T-helper 1 cell treated with Interleukin-12 subunit alpha and Interleukin-12 subunit beta and Interleukin-4 antibody, amounts not matched to agents 30 ng/mL and 1 ng/mL, for 36 hours (primary cell): ENCODE data around the gene UNKL. TPM values are rescaled to one million over a fixed set of nuclear protein-coding genes. Genes with fewer than 3 reads are reported as not detected.

Source experiments
- intact Hi-C: fragments of 100-400 bp; cut with micrococcal nuclease; formaldehyde crosslinking; loops from one replicate; pipeline ENCODE4 v1.15.1; 2024
- total RNA-seq: library from RNA; stranded (reverse); gene quantifications from 2 replicates; pipeline ENCODE4 v1.2.3, GENCODE V29; 2022

UNKL gene
- total RNA-seq, 1 donor from 2014 or later: 43.3 TPM

DNA sequence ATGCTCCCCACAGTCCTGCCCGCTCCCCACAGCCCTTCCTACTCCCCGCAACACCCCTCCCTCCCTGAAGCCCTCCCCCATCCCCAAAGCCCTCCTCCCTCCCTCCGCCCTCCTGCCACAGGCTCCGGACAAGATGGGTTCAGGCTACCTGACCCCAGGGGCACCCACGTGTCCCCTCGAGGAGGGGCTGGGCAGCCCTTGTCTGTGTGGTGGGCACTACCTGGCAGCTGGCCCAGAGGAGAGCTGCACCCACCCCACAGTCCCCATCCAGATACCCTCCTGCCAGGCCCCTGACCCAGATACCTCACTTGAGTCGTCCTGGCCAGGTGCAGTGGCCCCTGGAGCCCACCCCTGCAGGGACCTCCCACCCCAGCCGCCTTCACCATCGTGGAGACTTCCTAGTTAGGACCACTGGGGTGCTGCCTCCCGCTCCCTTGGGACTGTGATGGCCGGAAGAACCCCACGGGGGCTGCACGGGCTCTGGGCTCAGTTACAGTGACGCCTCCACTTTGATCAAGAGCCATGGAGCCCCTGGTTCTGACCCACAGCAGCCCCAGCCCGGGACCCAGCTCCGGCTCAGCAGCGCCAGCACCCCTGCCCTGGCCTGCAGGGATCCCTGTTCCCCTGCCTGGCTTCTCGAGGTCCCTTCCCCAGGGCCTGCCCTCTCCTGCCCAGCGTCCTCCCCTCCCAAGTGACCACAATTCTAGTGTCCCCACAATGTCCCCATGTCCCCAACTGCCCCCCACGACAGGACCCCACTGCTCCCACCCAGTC, 17.2 kb upstream of the UNKL start:
- intact Hi-C loops: no loop called here

DNA sequence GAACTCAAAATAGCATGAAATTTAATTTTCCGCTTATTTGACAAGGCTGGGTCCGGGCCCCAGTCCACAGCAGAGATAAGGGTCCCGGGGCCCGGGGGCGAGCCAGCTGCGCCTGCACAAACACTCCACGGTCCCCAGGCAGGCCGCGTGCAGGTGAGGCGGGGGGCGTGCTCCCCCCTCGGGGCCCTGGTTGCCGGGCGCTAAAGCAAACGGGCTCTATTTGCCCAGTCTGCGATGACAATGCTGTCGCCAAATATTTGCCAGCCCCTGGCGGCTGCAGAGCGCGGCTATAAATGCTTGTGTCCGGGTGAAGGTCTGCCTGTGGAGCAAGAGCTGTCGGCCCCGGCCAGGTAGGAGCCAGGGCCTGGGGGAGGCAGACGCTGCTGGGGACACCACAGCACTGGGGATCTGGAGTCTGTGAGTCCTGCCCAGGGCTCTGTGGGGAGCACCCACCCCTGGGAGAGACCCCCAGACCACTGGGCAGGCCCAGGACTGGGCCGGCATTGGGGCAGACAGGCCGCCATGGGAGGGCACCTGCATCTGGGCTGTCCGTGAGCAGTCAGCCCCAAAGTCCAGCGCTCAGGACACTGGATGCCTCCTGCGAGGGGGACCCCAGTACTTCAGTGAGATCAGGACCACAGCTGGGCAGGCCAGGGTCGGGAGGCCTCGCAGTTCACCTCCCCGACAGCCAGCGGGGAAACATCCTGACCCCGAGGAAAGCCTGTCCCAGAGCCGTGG, 16.4 kb upstream of the UNKL start, which contains the start of gene PERCC1:
TSS of gene PERCC1 (plus strand) at position 320 of the 738 bp plus-strand sequence. CDS start 1,516 bp downstream, outside the sequence.
- intact Hi-C loops: no loop called here

DNA sequence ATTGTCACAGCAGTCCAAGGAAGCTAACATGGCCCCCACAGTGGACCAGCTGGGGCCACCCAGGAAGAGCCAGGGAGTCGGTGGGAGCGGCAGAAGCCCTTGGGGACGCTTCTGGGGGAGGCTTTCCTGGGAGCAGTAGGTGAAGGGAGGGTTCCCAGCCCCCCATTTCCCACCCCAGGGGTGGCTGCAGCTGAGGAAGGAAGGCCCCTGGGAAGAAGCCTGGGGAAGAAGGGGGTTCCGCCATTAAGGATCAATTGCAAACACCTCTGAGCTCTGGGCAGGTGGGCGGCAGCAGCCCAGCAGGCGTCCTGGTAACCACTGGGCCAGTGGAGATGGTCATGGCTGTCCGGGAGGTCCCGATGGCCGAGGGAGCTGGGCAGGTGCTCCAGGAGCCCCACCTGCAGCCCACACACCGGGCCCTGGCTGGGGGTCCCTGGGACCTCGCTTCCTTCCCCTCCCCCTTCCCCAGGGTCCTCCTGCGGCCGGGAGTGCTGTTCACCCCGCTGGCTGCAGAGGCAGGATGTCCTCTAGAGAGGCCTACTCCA, 15.8 kb upstream of the UNKL start:
- intact Hi-C loops: no loop called here

DNA sequence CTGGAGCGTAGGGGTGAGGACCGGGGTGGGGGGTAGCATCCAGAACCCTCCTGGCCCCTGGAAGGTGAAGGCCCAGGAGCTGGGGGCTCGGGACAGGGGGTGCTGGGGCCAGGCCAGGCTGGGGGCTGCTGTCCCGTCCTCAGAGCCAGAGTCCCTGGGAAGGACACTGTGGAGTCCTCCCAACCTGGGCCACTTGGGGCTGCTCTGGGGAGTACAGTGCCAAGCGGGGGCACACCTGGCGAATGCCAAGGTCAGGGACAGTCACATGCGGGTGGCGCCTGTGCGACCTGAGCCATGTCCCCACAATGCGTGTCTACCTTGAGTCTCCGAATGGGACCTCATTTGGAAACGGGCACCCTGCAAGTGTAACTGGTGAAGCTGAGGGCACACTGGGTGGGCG, 15.1 kb upstream of the UNKL start:
- intact Hi-C loops: no loop called here

DNA sequence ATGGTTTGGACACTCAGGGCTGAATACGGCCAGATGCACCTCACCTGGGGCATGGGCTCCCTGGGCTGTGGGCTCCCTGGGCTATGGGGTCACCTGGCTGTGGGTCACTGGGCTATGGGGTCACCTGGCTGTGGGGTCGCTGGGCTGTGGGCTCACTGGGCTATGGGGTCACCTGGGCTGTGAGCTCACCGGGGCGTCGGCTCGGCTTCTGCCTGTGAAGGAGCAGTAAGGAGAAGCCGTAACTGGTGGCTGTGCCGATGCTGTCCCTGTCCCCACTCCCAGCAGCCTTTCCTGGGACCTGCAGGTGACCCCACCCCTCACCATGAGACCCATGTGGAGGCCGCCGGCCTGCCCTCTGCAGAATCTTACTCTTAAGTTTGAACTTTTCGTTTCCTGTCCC, 14.5 kb upstream of the UNKL start:
- intact Hi-C loops: no loop called here

DNA sequence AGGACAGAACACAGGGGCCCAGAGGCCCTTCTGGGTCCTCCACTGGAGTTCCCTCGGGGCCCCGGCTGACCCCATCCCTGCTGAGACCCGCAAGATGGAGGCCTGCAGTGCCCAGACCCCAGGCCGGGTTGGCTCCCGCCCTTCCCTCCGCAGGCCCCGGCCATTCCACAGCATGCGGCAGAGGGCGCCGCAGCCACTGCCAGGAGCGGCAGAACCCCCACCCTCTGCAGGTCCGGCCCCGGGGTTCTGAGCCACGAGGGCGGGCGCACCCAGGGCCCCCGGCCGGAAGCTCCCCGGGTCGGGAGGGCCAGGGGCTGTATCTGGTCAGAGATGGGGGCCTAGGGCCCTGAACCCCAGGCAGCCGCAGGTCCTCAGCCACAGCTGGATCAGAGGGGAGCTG, 14.0 kb upstream of the UNKL start:
- intact Hi-C loops: no loop called here

DNA sequence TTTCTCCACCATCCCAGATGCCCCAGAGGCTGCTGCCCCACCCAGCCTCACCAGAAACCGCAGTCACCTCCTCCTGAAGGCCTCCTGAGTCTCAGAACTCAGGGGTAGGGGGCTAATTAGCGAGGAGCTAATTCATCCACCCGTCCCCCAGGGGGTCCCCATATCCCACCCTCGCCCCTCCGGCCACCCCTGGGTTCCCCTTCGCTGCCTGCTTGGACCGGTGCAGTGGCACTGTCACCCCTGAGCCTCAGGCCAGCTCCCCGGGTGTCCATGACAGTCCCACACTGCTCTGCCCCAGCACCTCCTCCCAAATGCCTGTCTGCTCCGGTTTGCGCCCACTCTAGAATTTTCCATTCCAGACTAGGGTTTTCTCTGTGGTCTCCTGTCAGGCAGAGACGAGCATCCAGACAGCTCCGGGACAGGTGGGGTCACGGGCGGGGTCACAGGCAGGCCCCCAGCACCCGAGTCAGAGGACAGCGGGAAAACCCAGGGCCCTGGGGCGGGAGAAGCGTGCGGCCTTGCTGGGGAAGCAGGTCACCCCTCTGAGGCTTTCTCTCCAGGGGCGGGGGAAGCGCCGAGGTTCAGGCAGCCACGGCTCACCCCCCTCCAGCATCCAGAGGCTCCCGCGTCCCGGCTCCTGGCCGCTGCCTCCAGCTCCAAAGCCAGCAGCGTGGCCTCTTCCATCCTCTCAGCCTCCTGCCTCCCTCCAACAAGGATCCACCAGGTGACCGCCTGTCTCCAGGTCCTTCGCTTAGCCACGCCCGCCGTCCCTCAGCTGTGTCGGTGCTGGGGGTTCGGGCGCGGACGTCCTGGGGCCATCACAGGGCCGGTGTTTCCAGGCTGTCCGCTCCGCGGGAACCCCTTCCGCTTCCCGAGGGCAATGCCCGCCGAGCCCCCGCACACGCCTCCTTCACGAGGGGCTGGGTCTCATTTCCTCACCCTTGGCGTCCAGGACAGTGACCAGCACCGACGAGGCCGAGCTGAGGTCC, 13.3 kb upstream of the UNKL start:
- intact Hi-C loops: no loop called here

DNA sequence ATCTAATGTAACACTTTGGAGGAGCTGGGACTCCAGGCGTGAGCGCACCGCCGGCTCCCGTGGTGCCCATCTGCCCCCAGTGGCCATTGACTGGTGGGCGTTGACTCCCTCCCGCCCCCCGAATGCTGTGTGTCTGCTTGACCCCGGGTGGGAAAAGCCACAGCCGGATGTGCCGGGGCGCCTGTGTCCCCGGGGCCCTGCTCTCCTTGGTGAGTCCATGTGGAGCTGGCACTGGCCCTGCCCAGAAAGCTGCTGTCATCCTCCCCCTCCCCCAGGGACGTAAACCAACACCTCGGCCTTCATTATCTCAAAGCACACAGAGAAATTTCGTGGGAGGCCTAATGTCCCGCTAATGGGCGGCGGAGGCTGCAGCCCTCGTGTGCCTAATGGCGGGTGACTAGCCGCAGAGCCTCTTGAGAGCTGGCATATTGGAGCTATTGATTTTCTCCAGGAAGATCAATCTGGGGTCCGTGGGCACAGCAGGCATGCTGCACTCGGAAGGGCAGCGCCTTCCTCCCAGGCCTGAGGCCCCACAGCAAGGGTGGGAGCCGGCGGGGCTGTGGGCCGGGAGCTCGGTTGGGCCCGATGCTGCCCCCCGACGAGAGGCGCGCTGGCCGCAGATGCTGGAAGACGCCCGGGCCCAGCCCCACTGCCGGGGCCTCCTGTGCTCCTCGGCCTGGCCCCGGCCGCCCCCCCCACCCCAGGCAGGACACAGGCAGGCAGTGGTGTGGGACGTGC, 12.4 kb upstream of the UNKL start:
- intact Hi-C loops: no loop called here

DNA sequence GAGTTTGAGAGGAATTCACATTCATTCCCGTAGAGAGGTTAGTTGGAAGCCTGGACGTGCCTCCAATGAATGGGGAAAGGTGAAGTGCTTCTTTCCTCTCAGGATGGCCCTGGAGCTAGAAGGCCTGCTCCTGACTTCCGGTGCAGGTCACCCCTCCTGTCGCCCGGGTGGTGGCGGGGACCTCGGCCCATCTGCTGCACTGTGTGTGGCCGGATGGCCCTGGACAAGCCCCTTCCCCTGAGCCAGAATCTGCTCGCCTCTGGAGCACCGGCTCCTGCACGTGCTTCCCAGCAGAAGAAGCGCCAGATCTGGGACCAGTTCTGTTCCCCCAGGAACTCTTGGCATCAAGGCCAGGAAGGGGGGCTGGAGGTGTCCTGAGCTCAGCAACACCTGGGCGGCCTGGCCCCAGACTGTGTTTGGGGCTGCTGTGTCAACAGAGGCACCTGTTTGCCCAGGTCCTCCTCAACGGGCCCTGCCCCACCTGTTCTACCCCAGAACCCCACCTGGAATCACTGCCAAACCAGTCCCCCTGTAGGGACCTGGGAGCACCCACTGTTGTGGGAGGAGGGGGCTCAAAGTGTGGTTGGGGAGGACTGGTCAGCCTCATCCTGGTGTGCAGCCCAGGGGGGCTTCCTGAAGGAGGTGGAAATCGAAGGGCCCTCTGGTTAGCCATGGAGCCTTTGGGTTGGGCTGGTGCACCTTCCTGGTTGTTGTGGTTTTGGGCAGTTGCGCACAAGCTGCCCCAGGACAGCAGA, 11.3 kb upstream of the UNKL start:
- intact Hi-C loops: no loop called here

DNA sequence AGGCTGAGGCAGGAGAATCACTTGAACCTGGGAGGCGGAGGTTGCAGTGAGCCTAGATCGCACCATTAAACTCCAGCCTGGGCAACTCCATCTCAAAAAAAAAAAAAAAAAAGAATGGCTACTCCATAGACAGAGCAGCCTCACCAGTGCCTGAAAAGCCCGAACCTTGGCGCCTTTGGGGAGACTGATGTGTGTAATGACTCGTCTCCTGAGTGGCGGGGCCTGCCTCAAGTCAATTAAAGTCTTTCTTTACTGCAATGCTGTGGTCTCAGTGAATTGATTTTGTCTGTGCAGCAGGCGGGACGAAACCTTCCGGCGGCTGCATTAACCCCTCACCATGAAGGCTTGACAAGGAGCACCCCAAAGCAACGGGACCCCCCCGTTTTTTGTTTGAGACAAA, 9.5 kb upstream of the UNKL start:
- intact Hi-C loops: no loop called here

DNA sequence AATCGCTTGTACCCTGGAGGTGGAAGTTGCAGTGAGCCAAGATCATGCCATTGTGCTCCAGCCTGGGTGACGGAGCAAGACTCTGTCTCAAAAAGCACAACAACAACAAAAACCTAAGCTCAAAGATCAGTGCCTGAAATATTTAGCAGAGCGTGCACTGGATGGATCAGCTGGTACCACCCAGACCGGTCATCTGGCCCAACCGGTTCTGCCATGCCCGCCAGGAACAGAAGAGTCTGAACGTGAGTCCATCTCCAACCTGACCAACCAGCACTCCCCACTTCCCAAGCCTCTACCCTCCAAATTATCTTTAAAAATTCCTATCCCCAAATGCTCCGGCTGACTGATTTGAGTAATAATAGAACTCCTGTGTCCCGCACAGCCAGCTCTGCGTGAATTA, 7.6 kb upstream of the UNKL start:
- intact Hi-C loops: no loop called here

DNA sequence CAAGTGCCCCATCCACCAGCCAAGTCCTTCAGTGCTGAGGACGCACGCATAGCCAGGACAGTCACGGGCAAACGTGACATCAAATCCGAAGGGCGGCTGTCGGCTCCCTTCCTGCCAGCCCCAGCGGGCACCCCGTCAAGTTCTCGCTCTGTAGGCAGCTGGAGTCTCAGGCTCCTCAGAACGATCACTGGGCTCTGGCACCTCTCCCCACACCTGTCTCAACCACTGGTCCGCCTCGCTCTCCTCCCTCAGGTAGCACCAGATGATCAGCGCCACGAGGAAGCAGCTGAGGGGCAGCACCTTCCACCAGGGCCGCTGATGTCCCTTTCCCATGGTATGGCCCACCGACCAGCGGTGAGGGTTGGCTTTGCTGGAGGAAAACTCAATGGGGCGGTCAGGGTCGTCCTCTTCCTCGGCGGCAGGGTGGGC, 5.6 kb upstream of the UNKL start:
- intact Hi-C loops: loop anchor here (1.0 to 2.0 kb wide), 11 partner anchors 41 to 551 kb away; partner anchors contain the start of genes CLCN7, CRAMP1, IFT140 and NME3

DNA sequence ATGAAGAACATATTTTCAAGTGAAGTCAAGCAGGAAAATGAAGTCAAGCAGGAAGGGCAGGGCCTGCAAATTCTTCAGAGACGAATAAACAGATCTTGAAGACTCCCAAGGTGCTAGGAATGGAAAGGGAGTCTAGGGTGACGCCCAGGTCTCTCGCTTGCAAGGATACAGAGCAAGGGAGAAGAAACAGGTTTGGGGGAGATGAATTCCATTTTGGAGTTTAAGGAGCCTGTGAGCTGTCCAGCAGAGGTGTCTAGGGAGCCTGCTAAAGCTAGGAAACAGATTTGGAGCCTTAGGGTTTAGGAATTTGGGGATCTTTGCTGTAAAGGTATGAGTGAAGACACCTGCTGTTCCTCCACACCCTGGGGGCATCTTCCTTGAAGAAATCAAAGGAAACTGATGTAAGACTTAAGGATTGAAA, 2.0 kb upstream of the UNKL start:
- intact Hi-C loops: no loop called here

DNA sequence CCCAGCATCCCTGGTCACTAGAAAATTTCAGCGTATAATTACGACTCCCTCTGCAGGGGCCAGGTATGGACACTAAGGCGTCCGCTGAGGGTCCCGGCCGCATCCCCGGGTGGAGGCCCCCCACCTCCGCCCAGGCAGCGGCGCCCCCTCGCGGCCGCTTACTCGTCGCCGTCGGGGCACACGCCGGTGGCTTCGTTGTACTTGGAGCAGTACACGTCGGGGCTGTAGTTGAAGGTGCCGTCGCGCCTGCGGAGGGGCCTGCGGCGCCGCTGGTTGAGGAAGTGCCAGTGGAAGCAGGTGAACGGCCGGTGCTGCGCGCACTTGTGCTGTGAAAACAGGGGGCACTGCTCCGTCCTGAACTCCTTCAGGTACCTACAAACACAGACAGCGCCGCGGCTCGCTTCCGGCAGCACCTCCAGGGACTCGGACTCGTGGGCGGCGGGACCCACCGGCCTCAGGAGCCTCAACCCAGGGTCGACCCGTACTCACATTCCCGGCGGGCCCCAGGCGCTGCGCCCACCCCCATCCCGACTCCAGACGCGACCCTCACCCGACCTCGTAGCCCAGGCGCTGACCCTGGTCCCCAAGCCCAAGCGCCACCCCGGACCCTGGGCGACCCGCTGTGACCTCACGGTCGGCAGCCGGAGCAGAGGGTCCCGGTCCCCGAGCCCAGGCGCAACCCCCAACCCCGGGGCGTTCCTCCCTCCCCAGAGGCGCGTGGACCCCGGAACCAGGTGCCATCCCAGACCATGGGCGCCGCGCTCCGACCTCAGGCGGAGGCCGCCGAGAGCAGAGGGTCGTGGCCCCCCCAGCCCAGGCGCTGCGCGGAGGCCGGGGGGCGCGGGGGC, 596 bp downstream of the UNKL start:
- intact Hi-C loops: loop anchor here (1.0 to 5.0 kb wide), 3 partner anchors 52 to 118 kb away; partner anchors contain the start of gene TMEM204

DNA sequence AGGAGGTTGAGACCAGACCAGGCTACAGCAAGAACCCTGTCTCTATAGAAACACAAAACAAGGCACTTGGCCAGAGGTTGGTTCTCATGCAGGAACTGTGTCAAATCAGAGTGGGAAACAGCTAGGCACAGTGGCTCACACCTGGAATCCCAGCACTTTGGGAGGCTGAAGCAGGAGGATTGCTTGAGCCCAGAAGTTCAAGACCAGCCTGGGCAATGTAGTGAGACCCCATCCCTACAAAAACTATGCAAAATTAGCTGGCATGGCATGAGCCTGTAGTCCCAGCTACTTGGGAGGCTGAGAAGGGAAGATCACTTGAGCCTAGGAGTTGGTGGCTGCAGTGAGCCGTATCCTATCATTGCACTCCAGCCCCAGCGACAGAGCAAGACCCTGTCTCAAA, 1.7 kb downstream of the UNKL start:
- intact Hi-C loops: loop anchor here (5.0 kb wide), 2 partner anchors 51 to 119 kb away; partner anchors contain the start of gene TMEM204

DNA sequence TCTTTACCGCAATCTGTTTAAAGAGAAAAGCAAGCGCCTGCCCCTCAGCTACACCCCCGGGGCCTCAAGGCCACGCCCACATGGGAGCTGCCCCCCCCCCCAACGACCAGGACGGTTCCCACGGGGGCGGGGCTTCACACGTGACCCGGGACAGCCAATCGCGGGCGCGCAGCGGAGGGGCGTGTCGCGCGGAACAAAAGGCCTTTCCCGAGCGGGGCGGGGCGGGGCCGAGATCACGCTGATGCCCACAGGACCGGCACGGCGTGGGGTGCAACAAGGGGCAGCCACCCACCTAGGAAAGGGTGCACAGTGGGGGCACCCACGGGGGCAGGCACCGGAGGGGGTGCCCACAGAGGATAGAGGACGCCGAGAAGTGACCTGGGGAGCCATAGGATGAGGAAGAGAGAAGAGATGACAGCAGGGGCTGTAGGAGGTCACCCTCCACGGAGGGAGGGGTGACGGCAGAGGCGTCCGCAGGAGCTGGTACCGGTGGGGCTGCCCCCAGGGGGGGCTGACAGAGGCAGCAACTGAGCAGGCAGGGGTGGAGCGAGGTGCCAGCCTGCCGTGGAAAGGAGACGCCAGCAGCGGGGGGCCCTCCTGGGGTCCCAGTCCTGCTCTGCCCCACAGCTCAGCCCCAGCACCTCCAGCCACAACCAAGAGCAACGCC, 6.2 kb downstream of the UNKL start:
- intact Hi-C loops: loop anchor here (1.0 kb wide), 1 partner anchor 28 kb away; no protein-coding TSS in a partner anchor

DNA sequence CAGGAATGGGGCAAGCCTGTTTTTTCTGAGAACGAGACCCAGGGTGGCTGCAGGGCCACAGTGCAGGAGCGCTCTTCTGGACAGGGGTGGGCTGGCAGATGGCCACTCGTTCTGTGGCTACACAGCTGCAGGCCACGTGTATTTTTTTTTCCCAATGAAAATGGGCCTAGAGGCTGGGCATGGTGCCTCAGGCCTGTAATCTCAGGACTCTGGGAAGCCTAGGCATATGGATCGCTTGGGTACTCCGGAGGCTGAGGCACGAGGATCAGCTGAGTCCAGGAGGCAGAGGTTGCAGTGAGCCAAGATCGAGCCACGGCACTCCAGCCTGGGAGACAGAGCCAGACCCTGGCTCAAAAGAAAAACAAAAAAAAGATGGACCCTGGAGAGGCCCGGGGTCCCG, 6.8 kb downstream of the UNKL start:
- intact Hi-C loops: loop anchor here (1.0 kb wide), 1 partner anchor 27 kb away; no protein-coding TSS in a partner anchor

DNA sequence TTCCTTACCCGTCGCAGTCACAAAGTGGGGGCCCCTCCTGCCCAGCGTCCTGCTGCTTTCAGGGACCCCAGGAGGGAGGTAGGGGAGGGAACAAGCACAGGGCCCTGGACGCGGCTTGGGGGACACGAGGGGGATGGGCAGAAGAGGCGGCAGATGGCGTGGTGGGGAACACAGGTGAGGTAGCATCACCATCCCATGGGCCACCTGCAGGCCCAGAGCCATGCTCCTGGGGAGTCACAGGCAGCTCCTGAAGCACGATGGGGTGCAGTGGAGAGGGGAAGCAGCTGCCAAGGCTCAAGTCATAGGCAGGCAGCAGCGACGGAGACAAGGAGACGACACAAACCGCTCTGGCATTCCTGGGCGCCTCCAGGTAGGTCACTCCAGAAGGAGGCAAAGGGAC, 10.8 kb downstream of the UNKL start:
- intact Hi-C loops: no loop called here
